H9 (cell line): Measurements from ENCODE around the gene RND2. TPM values are rescaled to one million over a fixed set of nuclear protein-coding genes. Genes with fewer than 3 reads are reported as not detected.

Experiments used
- DNase-seq: peaks from one replicate; pipeline ENCODE4 v3.0.0-alpha.2; 2017
- H2AFZ ChIP-seq: one replicate; pipeline ENCODE4 v1.6.1; 2013; ENCODE audit warnings: mild to moderate bottlenecking, low read length, control low read depth, moderate library complexity
- H2AK5ac ChIP-seq: 2 replicates; pipeline ENCODE4 v1.6.1; 2013; ENCODE audit warnings: low read length, control low read depth, mixed read lengths; ENCODE audit not compliant: insufficient read length
- H2BK120ac ChIP-seq: one replicate; pipeline ENCODE4 v1.6.1; 2013; ENCODE audit warnings: low read depth, mild to moderate bottlenecking, low read length, control low read depth, inconsistent platforms; ENCODE audit not compliant: poor library complexity, severe bottlenecking
- H2BK12ac ChIP-seq: 2 replicates; pipeline ENCODE4 v1.6.1; 2013; ENCODE audit warnings: low read length, control low read depth, mixed read lengths, low read depth; ENCODE audit not compliant: insufficient read length
- H2BK15ac ChIP-seq: 2 replicates; pipeline ENCODE4 v1.6.1; 2013; ENCODE audit warnings: low read depth, low read length, control low read depth
- H2BK20ac ChIP-seq: one replicate; pipeline ENCODE4 v1.6.1; 2013; ENCODE audit warnings: low read depth, mild to moderate bottlenecking, low read length, control low read depth, inconsistent platforms; ENCODE audit not compliant: poor library complexity, severe bottlenecking
- H2BK5ac ChIP-seq: 2 replicates; pipeline ENCODE4 v1.6.1; 2013; ENCODE audit warnings: low read length, control low read depth, mixed read lengths; ENCODE audit not compliant: insufficient read length
- H3K14ac ChIP-seq: 2 replicates; pipeline ENCODE4 v1.6.1; 2013; ENCODE audit warnings: low read length, control low read depth; ENCODE audit not compliant: insufficient read depth
- H3K18ac ChIP-seq: 2 replicates; pipeline ENCODE4 v1.6.1; 2013; ENCODE audit warnings: low read depth, mild to moderate bottlenecking, mixed read lengths, low read length, control low read depth; ENCODE audit not compliant: insufficient read length
- H3K23ac ChIP-seq: 2 replicates; pipeline ENCODE4 v1.6.1; 2013; ENCODE audit warnings: low read length, control low read depth, mixed read lengths, low read depth; ENCODE audit not compliant: insufficient read length
- H3K23me2 ChIP-seq: 2 replicates; pipeline ENCODE4 v1.6.1; 2013; ENCODE audit warnings: low read depth, mild to moderate bottlenecking, mixed read lengths, low read length, control low read depth; ENCODE audit not compliant: insufficient read length, poor library complexity, severe bottlenecking
- H3K27ac ChIP-seq: 2 replicates; pipeline ENCODE4 v1.5.1; 2013; ENCODE audit warnings: low read length, control low read depth, mixed read lengths, low read depth; ENCODE audit not compliant: insufficient read length
- H3K27me3 ChIP-seq: 2 replicates; pipeline ENCODE4 v1.6.1; 2013; ENCODE audit warnings: low read length, control low read depth, inconsistent platforms; ENCODE audit not compliant: insufficient read depth
- H3K4ac ChIP-seq: 2 replicates; pipeline ENCODE4 v1.6.1; 2013; ENCODE audit warnings: low read depth, mild to moderate bottlenecking, control low read depth, inconsistent platforms, low read length, moderate library complexity
- H3K4me1 ChIP-seq: 2 replicates; pipeline ENCODE4 v1.6.1; 2013; ENCODE audit warnings: low read length, control low read depth, inconsistent platforms; ENCODE audit not compliant: insufficient read depth
- H3K4me2 ChIP-seq: 2 replicates; pipeline ENCODE4 v1.6.1; 2013; ENCODE audit warnings: low read length, control low read depth, mixed read lengths; ENCODE audit not compliant: insufficient read length, insufficient read depth
- H3K56ac ChIP-seq: 2 replicates; pipeline ENCODE4 v1.6.1; 2013; ENCODE audit warnings: low read depth, mild to moderate bottlenecking, mixed read lengths, low read length, control low read depth; ENCODE audit not compliant: insufficient read length
- H3K79me1 ChIP-seq: 2 replicates; pipeline ENCODE4 v1.6.1; 2013; ENCODE audit warnings: low read depth, mild to moderate bottlenecking, moderate library complexity, low read length, control low read depth, inconsistent platforms; ENCODE audit not compliant: insufficient read depth, poor library complexity, severe bottlenecking
- H3K79me2 ChIP-seq: 2 replicates; pipeline ENCODE4 v1.6.1; 2013; ENCODE audit warnings: low read length, control low read depth, inconsistent platforms; ENCODE audit not compliant: insufficient read depth
- H3K9ac ChIP-seq: 2 replicates; pipeline ENCODE4 v1.6.1; 2013; ENCODE audit warnings: low read length, control low read depth, mixed read lengths; ENCODE audit not compliant: insufficient read length; ENCODE audit errors: extremely low read depth
- H3K9me3 ChIP-seq: one replicate; pipeline ENCODE4 v1.6.1; 2013; ENCODE audit warnings: low read depth, low read length, inconsistent platforms; ENCODE audit not compliant: control insufficient read depth
- H3T11ph ChIP-seq: one replicate; pipeline ENCODE4 v1.6.1; 2013; ENCODE audit warnings: mild to moderate bottlenecking, low read length, control low read depth, inconsistent platforms
- H4K20me1 ChIP-seq: one replicate; pipeline ENCODE4 v1.6.1; 2013; ENCODE audit not compliant: control insufficient read depth, insufficient read length, insufficient read depth
- H4K5ac ChIP-seq: 2 replicates; pipeline ENCODE4 v1.6.1; 2013; ENCODE audit warnings: low read depth, mild to moderate bottlenecking, mixed read lengths, low read length, control low read depth; ENCODE audit not compliant: insufficient read length
- H4K8ac ChIP-seq: replicated peaks from 2 replicates; pipeline ENCODE4 v1.6.1; 2013; ENCODE audit warnings: low read length, control low read depth, mixed read lengths, low read depth; ENCODE audit not compliant: insufficient read length
- H4K91ac ChIP-seq: 2 replicates; pipeline ENCODE4 v1.6.1; 2013; ENCODE audit warnings: low read depth, mild to moderate bottlenecking, moderate library complexity, mixed read lengths, low read length, control low read depth; ENCODE audit not compliant: insufficient read length
- H3K27ac Mint-ChIP-seq, 3 experiments: 2 replicates in 2 of 3; 3 replicates in 1 of 3; pipeline ENCODE4 v1.8.0; 2020 to 2021; ENCODE audit warnings: mixed read lengths in 3 of 3, mild to moderate bottlenecking in 1 of 3, moderate library complexity in 1 of 3
- H3K27me3 Mint-ChIP-seq: 2 replicates; pipeline ENCODE4 v1.8.0; 2021; ENCODE audit warnings: low read depth, mild to moderate bottlenecking, moderate library complexity, mixed read lengths
- H3K36me3 Mint-ChIP-seq, 3 experiments: 2 replicates in 2 of 3; 3 replicates in 1 of 3; pipeline ENCODE4 v1.8.0; 2020 to 2021; ENCODE audit warnings: low read depth in 3 of 3, mixed read lengths in 3 of 3; ENCODE audit not compliant: insufficient read depth in 1 of 3
- H3K4me1 Mint-ChIP-seq, 2 experiments: 2 replicates each; pipeline ENCODE4 v1.8.0; 2020; ENCODE audit warnings: mixed read lengths in 2 of 2
- H3K4me3 Mint-ChIP-seq, 2 experiments: 2 replicates in 1 of 2; 3 replicates in 1 of 2; pipeline ENCODE4 v1.8.0; 2020 to 2021; ENCODE audit warnings: mild to moderate bottlenecking in 2 of 2, mixed read lengths in 2 of 2, moderate library complexity in 1 of 2
- H3K9me3 Mint-ChIP-seq, 2 experiments: 2 replicates in 1 of 2; 3 replicates in 1 of 2; pipeline ENCODE4 v1.8.0; 2020; ENCODE audit warnings: mild to moderate bottlenecking in 2 of 2, mixed read lengths in 2 of 2, moderate library complexity in 1 of 2
- WGBS: extraction: QIAGEN DNeasy Blood & Tissue Kit; methylation state at CpG from one replicate; pipeline ENCODE4 v1.1.7; 2013; ENCODE audit warnings: missing lambda C conversion rate, low lambda C conversion rate, mixed read lengths; ENCODE audit not compliant: insufficient read length; ENCODE audit errors: extremely low coverage; 5-methylcytosine and 5-hydroxymethylcytosine counted together
- total RNA-seq: library from RNA; stranded (reverse); gene quantifications from 2 replicates; pipeline ENCODE4 v1.2.1, GENCODE V29; 2021
- TF ChIP-seq, protein P1 (sequence below): fragments of 200-600 bp; sonication (generic); conservative IDR thresholded peaks from 3 replicates; pipeline ENCODE4 v1.8.0; 2021; ENCODE audit warnings: antibody characterized with exemption, mild to moderate bottlenecking

The RND2 gene
- total RNA-seq, 1 experiment from 2014 or later = 47.8 TPM

GRCh38 chr17:43070872-43071271, 45.8 kb downstream of the RND2 start:
- DNase-seq = no peak
- Histone ChIP-seq H2AFZ (no peak overlapping the region), H3K79me1 (no peaks in the 10 kb centered on the region), H3K14ac (no peak overlapping the region), H3K9ac (no peak overlapping the region), H3K4ac (no peak overlapping the region), H3K9me3 (no peaks in the 10 kb centered on the region), H4K8ac (no peak overlapping the region), H4K5ac (no peak overlapping the region), H2BK5ac (no peak overlapping the region), H3K4me2 (no peak overlapping the region), H4K20me1 (no peaks in the 10 kb centered on the region), H3K56ac (no peak overlapping the region), H3T11ph (no peak overlapping the region), H4K91ac (no peak overlapping the region), H3K27ac (no peak overlapping the region), H2BK12ac (no peak overlapping the region), H3K23me2 (no peaks in the 10 kb centered on the region), H3K79me2 (no peaks in the 10 kb centered on the region), H2BK20ac (no peak overlapping the region), H2BK15ac (no peak overlapping the region), H2AK5ac (no peak overlapping the region), H2BK120ac (no peak overlapping the region), H3K27me3 (no peaks in the 10 kb centered on the region), H3K18ac (no peak overlapping the region), H3K23ac (no peak overlapping the region), H3K4me1 (no peaks in the 10 kb centered on the region)
- Mint-ChIP-seq H3K4me1 (peaks cover 3 to 7% of the 10 kb centered on the region in 2 experiments), H3K9me3 (no peaks in the 10 kb centered on the region), H3K36me3 (peaks cover 3 to 37% (median 35%) of the 10 kb centered on the region in 3 experiments; a peak in 6 of 7 replicates), H3K27me3 (no peaks in the 10 kb centered on the region), H3K4me3 (no peak overlapping the region), H3K27ac (no peak overlapping the region; a peak in 1 of 7 replicates)
- no CpG with 5 or more reads among the region's 1 CpG for WGBS
- TF ChIP-seq, protein P1, sequence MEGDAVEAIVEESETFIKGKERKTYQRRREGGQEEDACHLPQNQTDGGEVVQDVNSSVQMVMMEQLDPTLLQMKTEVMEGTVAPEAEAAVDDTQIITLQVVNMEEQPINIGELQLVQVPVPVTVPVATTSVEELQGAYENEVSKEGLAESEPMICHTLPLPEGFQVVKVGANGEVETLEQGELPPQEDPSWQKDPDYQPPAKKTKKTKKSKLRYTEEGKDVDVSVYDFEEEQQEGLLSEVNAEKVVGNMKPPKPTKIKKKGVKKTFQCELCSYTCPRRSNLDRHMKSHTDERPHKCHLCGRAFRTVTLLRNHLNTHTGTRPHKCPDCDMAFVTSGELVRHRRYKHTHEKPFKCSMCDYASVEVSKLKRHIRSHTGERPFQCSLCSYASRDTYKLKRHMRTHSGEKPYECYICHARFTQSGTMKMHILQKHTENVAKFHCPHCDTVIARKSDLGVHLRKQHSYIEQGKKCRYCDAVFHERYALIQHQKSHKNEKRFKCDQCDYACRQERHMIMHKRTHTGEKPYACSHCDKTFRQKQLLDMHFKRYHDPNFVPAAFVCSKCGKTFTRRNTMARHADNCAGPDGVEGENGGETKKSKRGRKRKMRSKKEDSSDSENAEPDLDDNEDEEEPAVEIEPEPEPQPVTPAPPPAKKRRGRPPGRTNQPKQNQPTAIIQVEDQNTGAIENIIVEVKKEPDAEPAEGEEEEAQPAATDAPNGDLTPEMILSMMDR = no peak
